CD4-positive, CD25-positive, alpha-beta regulatory T cell (primary cell): Measurements from ENCODE around the gene SLC24A3. TPM values are rescaled to one million over a fixed set of nuclear protein-coding genes. Genes with fewer than 3 reads are reported as not detected.

Experiments used
- ATAC-seq, 2 donors: fragments of 150-1000 bp; cut with Tn5 transposase; one replicate each; pipeline ENCODE4 v1.10.0; 2021; ENCODE audit warnings: low read depth in 2 of 2, moderate number of reproducible peaks in 2 of 2, moderate library complexity in 1 of 2
- DNase-seq, 3 donors: peaks; one replicate each; pipeline versions ENCODE4 v3.0.0 to v3.0.0-alpha.2; 2012 to 2022; ENCODE audit warnings: mixed read lengths in 1 of 3
- H3K27ac ChIP-seq: one replicate; pipeline ENCODE4 v1.7.0; 2013; ENCODE audit warnings: mild to moderate bottlenecking, low read length; ENCODE audit not compliant: insufficient read depth, poor library complexity, severe bottlenecking
- H3K27me3 ChIP-seq: one replicate; pipeline ENCODE4 v1.7.0; 2013; ENCODE audit warnings: low read length; ENCODE audit not compliant: control insufficient read depth, insufficient read depth
- H3K36me3 ChIP-seq: one replicate; pipeline ENCODE4 v1.7.0; 2013; ENCODE audit warnings: mild to moderate bottlenecking, low read length, moderate library complexity; ENCODE audit not compliant: control insufficient read depth, insufficient read depth
- H3K4me1 ChIP-seq: 2 replicates; pipeline ENCODE4 v1.7.0; 2013; ENCODE audit warnings: mild to moderate bottlenecking, low read length; ENCODE audit not compliant: insufficient read depth, control insufficient read depth, poor library complexity, severe bottlenecking
- H3K4me3 ChIP-seq: one replicate; pipeline ENCODE4 v1.7.0; 2013; ENCODE audit warnings: low read depth, mild to moderate bottlenecking, low read length, moderate library complexity
- H3K9me3 ChIP-seq, 2 experiments: 1 replicate in 1 of 2; 2 replicates in 1 of 2; pipeline ENCODE4 v1.7.0; 2013; ENCODE audit warnings: low read length in 2 of 2, mild to moderate bottlenecking in 1 of 2, moderate library complexity in 1 of 2; ENCODE audit not compliant: control insufficient read depth in 2 of 2
- H3K27ac Mint-ChIP-seq, 3 donors: one replicate each; pipeline ENCODE4 v1.8.0; 2020 to 2022; ENCODE audit warnings: mild to moderate bottlenecking in 3 of 3, mixed read lengths in 3 of 3, moderate library complexity in 2 of 3
- H3K27me3 Mint-ChIP-seq: one replicate; pipeline ENCODE4 v1.8.0; 2022; ENCODE audit warnings: mild to moderate bottlenecking, mixed read lengths
- H3K36me3 Mint-ChIP-seq: one replicate; pipeline ENCODE4 v1.8.0; 2020; ENCODE audit warnings: mixed read lengths
- H3K4me1 Mint-ChIP-seq, 4 donors: one replicate each; pipeline ENCODE4 v1.8.0; 2020 to 2022; ENCODE audit warnings: mixed read lengths in 4 of 4, mild to moderate bottlenecking in 1 of 4
- H3K4me3 Mint-ChIP-seq, 4 donors: one replicate each; pipeline ENCODE4 v1.8.0; 2020 to 2022; ENCODE audit warnings: mild to moderate bottlenecking in 4 of 4, mixed read lengths in 4 of 4, moderate library complexity in 3 of 4
- H3K9me3 Mint-ChIP-seq, 7 donors: one replicate each; pipeline ENCODE4 v1.8.0; 2020 to 2022; ENCODE audit warnings: mixed read lengths in 7 of 7, mild to moderate bottlenecking in 3 of 7, moderate library complexity in 2 of 7
- polyA plus RNA-seq, 4 donors: library from polyadenylated mRNA; unstranded; fragments of 300-500 nt; fragmentation: Illumina TruSeq; gene quantifications; one replicate each; pipeline ENCODE4 v1.2.3, GENCODE V29; 2021
- total RNA-seq: library from RNA; stranded (reverse); gene quantifications from one replicate; pipeline ENCODE4 v1.2.3, GENCODE V29; 2022

SLC24A3 gene
- total and polyA plus RNA-seq, 5 donors from 2014 or later, result 0.25 TPM; not detected in 4

GRCh38 chr20:19361790-19362189 is 149.3 kb downstream of the SLC24A3 start:
- Mint-ChIP-seq H3K4me1 (no peaks in the 10 kb centered on the region), H3K36me3 (no peaks in the 10 kb centered on the region), H3K9me3 (peaks cover 0 to 4% (median 0%) of the 10 kb centered on the region in 7 donors), H3K27me3 (no peaks in the 10 kb centered on the region), H3K4me3 (no peak overlapping the region), H3K27ac (no peak overlapping the region)
- H3K4me3 ChIP-seq, result no peak overlapping the region
- H3K27ac ChIP-seq, result no peak overlapping the region
- H3K27me3 ChIP-seq, result no peaks in the 10 kb centered on the region
- H3K4me1 ChIP-seq, result no peaks in the 10 kb centered on the region
- ATAC-seq (no peak), DNase-seq (no peak)
- no peaks in the 10 kb centered on the region for H3K36me3 ChIP-seq
- no peaks in the 10 kb centered on the region for H3K9me3 ChIP-seq

- Histone ChIP-seq H3K27me3 (no peaks in the 10 kb centered on the region), H3K27ac (no peak overlapping the region), H3K4me3 (no peak overlapping the region), H3K36me3 (no peaks in the 10 kb centered on the region), H3K4me1 (no peaks in the 10 kb centered on the region), H3K9me3 (no peaks in the 10 kb centered on the region)
- Mint-ChIP-seq H3K36me3 (no peaks in the 10 kb centered on the region), H3K27ac (no peak overlapping the region), H3K9me3 (peaks cover 0 to 6% (median 2%) of the 10 kb centered on the region in 7 donors), H3K4me3 (no peak overlapping the region), H3K4me1 (no peaks in the 10 kb centered on the region), H3K27me3 (no peaks in the 10 kb centered on the region)
- DNase-seq (no peak), ATAC-seq (no peak)
These were observed 151.0 kb downstream of the SLC24A3 start for GRCh38 chr20:19363476-19363875.

- H3K27ac Mint-ChIP-seq, result no peak overlapping the region
- no peak overlapping the region for H3K4me3 ChIP-seq
- H3K36me3 Mint-ChIP-seq, result no peaks in the 10 kb centered on the region
- no peak overlapping the region for H3K4me3 Mint-ChIP-seq
- no peaks in the 10 kb centered on the region for H3K4me1 ChIP-seq
- DNase-seq, result no peak
- H3K27ac ChIP-seq, result no peak overlapping the region
- no peak for ATAC-seq
- H3K27me3 ChIP-seq, result no peaks in the 10 kb centered on the region
- H3K9me3 Mint-ChIP-seq, result peaks cover 0 to 6% (median 0%) of the 10 kb centered on the region in 7 donors
- no peaks in the 10 kb centered on the region for H3K36me3 ChIP-seq
- no peaks in the 10 kb centered on the region for H3K4me1 Mint-ChIP-seq
- no peaks in the 10 kb centered on the region for H3K9me3 ChIP-seq
- no peaks in the 10 kb centered on the region for H3K27me3 Mint-ChIP-seq
These were observed 155.1 kb downstream of the SLC24A3 start for GRCh38 chr20:19367591-19367990.

GRCh38 chr20:19368351-19368750 is 155.9 kb downstream of the SLC24A3 start:
- Histone ChIP-seq H3K4me3 (no peak overlapping the region), H3K27me3 (no peaks in the 10 kb centered on the region), H3K9me3 (no peaks in the 10 kb centered on the region), H3K36me3 (no peaks in the 10 kb centered on the region), H3K27ac (no peak overlapping the region), H3K4me1 (no peaks in the 10 kb centered on the region)
- Mint-ChIP-seq H3K4me1 (no peaks in the 10 kb centered on the region), H3K4me3 (no peak overlapping the region), H3K27me3 (no peaks in the 10 kb centered on the region), H3K36me3 (no peaks in the 10 kb centered on the region), H3K9me3 (peaks cover 0 to 6% (median 0%) of the 10 kb centered on the region in 7 donors), H3K27ac (no peak overlapping the region)
- DNase-seq, result no peak
- ATAC-seq, result no peak

GRCh38 chr20:19370076-19371075 is 157.9 kb downstream of the SLC24A3 start:
- H3K4me1 Mint-ChIP-seq, result no peaks in the 10 kb centered on the region
- DNase-seq, result no peak
- no peaks in the 10 kb centered on the region for H3K27me3 ChIP-seq
- H3K36me3 ChIP-seq, result no peaks in the 10 kb centered on the region
- no peak overlapping the region for H3K27ac Mint-ChIP-seq
- no peaks in the 10 kb centered on the region for H3K36me3 Mint-ChIP-seq
- no peak overlapping the region for H3K4me3 Mint-ChIP-seq
- no peak overlapping the region for H3K27ac ChIP-seq
- H3K9me3 ChIP-seq, result no peaks in the 10 kb centered on the region
- H3K4me1 ChIP-seq, result no peaks in the 10 kb centered on the region
- peaks cover 0 to 4% (median 1%) of the 10 kb centered on the region in 7 donors for H3K9me3 Mint-ChIP-seq
- H3K4me3 ChIP-seq, result no peak overlapping the region
- H3K27me3 Mint-ChIP-seq, result no peaks in the 10 kb centered on the region
- no peak for ATAC-seq

GRCh38 chr20:19371112-19371511 is 158.7 kb downstream of the SLC24A3 start:
- H3K36me3 Mint-ChIP-seq, result no peaks in the 10 kb centered on the region
- Histone ChIP-seq H3K27ac (no peak overlapping the region), H3K36me3 (no peaks in the 10 kb centered on the region), H3K4me1 (no peaks in the 10 kb centered on the region), H3K9me3 (no peaks in the 10 kb centered on the region), H3K27me3 (no peaks in the 10 kb centered on the region), H3K4me3 (no peak overlapping the region)
- DNase-seq (no peak), ATAC-seq (no peak)
- no peaks in the 10 kb centered on the region for H3K4me1 Mint-ChIP-seq
- H3K4me3 Mint-ChIP-seq, result no peak overlapping the region
- peaks cover 0 to 4% (median 1%) of the 10 kb centered on the region in 7 donors for H3K9me3 Mint-ChIP-seq
- H3K27me3 Mint-ChIP-seq, result no peaks in the 10 kb centered on the region
- H3K27ac Mint-ChIP-seq, result no peak overlapping the region

GRCh38 chr20:19374216-19374615 is 161.8 kb downstream of the SLC24A3 start:
- Histone ChIP-seq H3K36me3 (no peaks in the 10 kb centered on the region), H3K4me3 (no peak overlapping the region), H3K4me1 (no peaks in the 10 kb centered on the region), H3K27me3 (no peaks in the 10 kb centered on the region), H3K27ac (no peak overlapping the region), H3K9me3 (no peaks in the 10 kb centered on the region)
- H3K27me3 Mint-ChIP-seq, result no peaks in the 10 kb centered on the region
- no peaks in the 10 kb centered on the region for H3K4me1 Mint-ChIP-seq
- ATAC-seq (no peak), DNase-seq (no peak)
- H3K9me3 Mint-ChIP-seq, result peaks cover 0 to 4% (median 0%) of the 10 kb centered on the region in 7 donors
- no peak overlapping the region for H3K27ac Mint-ChIP-seq
- H3K4me3 Mint-ChIP-seq, result no peak overlapping the region
- no peaks in the 10 kb centered on the region for H3K36me3 Mint-ChIP-seq

- Mint-ChIP-seq H3K27ac (no peak overlapping the region), H3K4me3 (no peak overlapping the region), H3K4me1 (no peaks in the 10 kb centered on the region), H3K36me3 (no peaks in the 10 kb centered on the region), H3K27me3 (no peaks in the 10 kb centered on the region), H3K9me3 (peaks cover 0 to 4% (median 1%) of the 10 kb centered on the region in 7 donors)
- Histone ChIP-seq H3K9me3 (no peaks in the 10 kb centered on the region), H3K4me3 (no peak overlapping the region), H3K27me3 (no peaks in the 10 kb centered on the region), H3K27ac (no peak overlapping the region), H3K4me1 (no peaks in the 10 kb centered on the region), H3K36me3 (no peaks in the 10 kb centered on the region)
- ATAC-seq, result no peak
- no peak for DNase-seq
These were observed 163.0 kb downstream of the SLC24A3 start for GRCh38 chr20:19375395-19375794.
